D721Med (cell line): ENCODE data around the gene HDAC2.
"Not testable (repeated sequence)": the region's sequence is repeated elsewhere in the genome, so short reads cannot be mapped to it uniquely, and the experiment has no call there.

ENCODE experiments used
- DNase-seq: peaks from one replicate; pipeline ENCODE4 v3.0.0; 2011; ENCODE audit warnings: low spot score; ENCODE audit not compliant: insufficient read length
- FAIRE-seq: peaks from 2 replicates; lab custom pipeline; 2011; peaks lifted over from hg19 to GRCh38; lab: Jason Lieb, UNC
- CTCF ChIP-seq: IDR thresholded peaks from 2 replicates; pipeline ENCODE4 v1.5.1; 2012; ENCODE audit warnings: mild to moderate bottlenecking, control low read depth; ENCODE audit not compliant: insufficient read depth; ENCODE audit errors: missing control alignments

HDAC2 gene

GRCh38 chr6:113970805-113971676 lies at the start of gene HDAC2:
HDAC2 (minus strand) TSS chr6:113971148; CDS start chr6:113970908, 240 bp downstream.
- FAIRE-seq (no peak), DNase-seq (peak; percentile 39)
- TF ChIP-seq CTCF = no peak

- FAIRE-seq (no peak), DNase-seq (no peak)
- TF ChIP-seq CTCF = no peak
These were observed 49.2 kb upstream of the HDAC2 start for GRCh38 chr6:114020196-114020595.

GRCh38 chr6:114017146-114017545 lies 46.2 kb upstream of the HDAC2 start:
- not testable (repeated sequence) for DNase-seq, FAIRE-seq

GRCh38 chr6:114014106-114014505 lies 43.2 kb upstream of the HDAC2 start:
- DNase-seq, FAIRE-seq: not testable (repeated sequence)

GRCh38 chr6:114011486-114011885 lies 40.5 kb upstream of the HDAC2 start:
- not testable (repeated sequence) for DNase-seq, FAIRE-seq

- no peak for FAIRE-seq
- no peak for DNase-seq
These were observed 39.6 kb upstream of the HDAC2 start for GRCh38 chr6:114010540-114010939.

GRCh38 chr6:114009192-114009591 lies 38.2 kb upstream of the HDAC2 start:
- DNase-seq (no peak), FAIRE-seq (no peak)
- no peak for TF ChIP-seq CTCF

More at GRCh38 chr6:114010540-114010939, 39.6 kb upstream of the HDAC2 start:
- no peak for TF ChIP-seq CTCF

GRCh38 chr6:114008331-114008730 lies 37.4 kb upstream of the HDAC2 start:
- DNase-seq (no peak), FAIRE-seq (no peak)
- no peak for TF ChIP-seq CTCF

GRCh38 chr6:114007516-114007915 lies 36.6 kb upstream of the HDAC2 start:
- FAIRE-seq (no peak), DNase-seq (no peak)
- TF ChIP-seq CTCF = no peak
